ENCODE data around the gene EXOC2. TPM values are rescaled to one million over a fixed set of nuclear protein-coding genes. Genes with fewer than 3 reads are reported as not detected.

Gene EXOC2
- total and polyA plus RNA-seq, 10 donors, result 7.0 to 32.8 (median 25.3) TPM

DNA sequence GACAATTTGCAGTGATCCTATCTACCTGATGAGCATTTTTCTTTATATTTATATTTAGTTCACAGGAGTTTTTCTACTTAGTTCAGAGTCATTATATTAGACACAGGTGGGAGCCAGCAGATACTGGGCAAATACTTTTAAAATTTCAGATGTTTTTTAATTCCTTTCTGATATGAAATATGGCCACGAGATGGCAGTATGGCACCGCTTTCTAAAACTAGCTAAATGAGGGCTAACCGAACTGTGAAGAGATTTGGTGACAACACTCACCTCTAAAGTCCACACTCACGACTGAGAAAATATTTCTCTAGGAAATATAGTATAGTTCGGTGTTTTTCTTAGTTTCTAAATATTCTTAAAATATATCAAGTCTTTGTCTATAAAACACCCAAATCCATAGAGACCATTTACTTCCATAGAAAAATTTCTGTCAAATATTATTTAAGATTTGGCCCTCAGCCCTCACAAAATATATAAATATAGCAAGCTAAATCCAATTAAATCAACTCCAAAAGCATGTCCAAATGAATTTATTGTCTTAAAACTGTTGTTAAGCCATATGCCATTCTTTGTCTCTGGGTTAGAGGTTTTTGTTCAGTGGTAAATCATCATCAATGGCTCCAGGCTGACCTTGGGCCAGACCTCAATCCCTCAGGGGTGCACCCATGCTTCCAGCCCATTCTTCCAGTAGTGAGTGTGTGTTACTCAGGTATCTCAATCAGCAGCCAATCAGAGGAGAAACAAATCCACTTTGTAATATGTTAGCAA, 99.6 kb downstream of the EXOC2 start:
- 4 to 10% (median 6%) methylated on average over 5 of the region's 5 CpGs for WGBS, 5 donors
- no peak for DNase-seq
- intact Hi-C loops (cut with DNase I; ENCODE audit: low total_unique reads), result loop anchor here (5.0 to 10.0 kb wide), 4 partner anchors 129 to 841 kb away; no protein-coding TSS in a partner anchor
- TF ChIP-seq, protein P1, sequence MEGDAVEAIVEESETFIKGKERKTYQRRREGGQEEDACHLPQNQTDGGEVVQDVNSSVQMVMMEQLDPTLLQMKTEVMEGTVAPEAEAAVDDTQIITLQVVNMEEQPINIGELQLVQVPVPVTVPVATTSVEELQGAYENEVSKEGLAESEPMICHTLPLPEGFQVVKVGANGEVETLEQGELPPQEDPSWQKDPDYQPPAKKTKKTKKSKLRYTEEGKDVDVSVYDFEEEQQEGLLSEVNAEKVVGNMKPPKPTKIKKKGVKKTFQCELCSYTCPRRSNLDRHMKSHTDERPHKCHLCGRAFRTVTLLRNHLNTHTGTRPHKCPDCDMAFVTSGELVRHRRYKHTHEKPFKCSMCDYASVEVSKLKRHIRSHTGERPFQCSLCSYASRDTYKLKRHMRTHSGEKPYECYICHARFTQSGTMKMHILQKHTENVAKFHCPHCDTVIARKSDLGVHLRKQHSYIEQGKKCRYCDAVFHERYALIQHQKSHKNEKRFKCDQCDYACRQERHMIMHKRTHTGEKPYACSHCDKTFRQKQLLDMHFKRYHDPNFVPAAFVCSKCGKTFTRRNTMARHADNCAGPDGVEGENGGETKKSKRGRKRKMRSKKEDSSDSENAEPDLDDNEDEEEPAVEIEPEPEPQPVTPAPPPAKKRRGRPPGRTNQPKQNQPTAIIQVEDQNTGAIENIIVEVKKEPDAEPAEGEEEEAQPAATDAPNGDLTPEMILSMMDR (IDR thresholded peaks at IDR 0.05 in 8 of 11, conservative IDR thresholded peaks at IDR 0.05 in 3 of 11), result peak; percentile 38 to 74 (median 63)
- no peak for TF ChIP-seq POLR2A (IDR thresholded peaks at IDR 0.05)
- Histone ChIP-seq H3K4me3 (no peak overlapping the region), H3K27ac (no peak overlapping the region), H3K36me3 (peaks cover 0 to 90% (median 58%) of the 10 kb centered on the region in 6 donors), H3K27me3 (replicated peaks in 1 of 7) (no peaks in the 10 kb centered on the region), H3K9me3 (no peaks in the 10 kb centered on the region), H3K4me1 (peaks cover 0 to 5% (median 0%) of the 10 kb centered on the region in 6 donors)

DNA sequence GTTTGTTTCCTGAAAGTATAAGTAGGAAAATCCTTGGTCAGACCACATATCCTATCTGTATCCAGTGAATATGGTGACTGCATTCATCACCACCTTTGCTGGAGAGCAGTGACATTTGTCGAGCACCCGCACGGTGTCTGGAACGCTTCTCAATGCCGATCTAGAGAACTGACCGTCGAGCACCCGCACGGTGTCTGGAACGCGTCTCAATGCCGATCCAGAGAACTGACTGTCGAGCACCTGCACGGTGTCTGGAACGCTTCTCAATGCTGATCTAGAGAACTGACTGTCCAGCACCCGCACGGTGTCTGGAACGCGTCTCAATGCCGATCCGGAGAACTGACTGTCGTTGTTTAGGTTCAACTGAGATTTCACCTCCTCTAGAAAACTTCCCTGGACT, 103.8 kb downstream of the EXOC2 start:
- H3K27ac ChIP-seq, result no peak overlapping the region
- intact Hi-C loops (cut with DNase I; ENCODE audit: low total_unique reads), result no loop called here
- peaks cover 0 to 5% (median 0%) of the 10 kb centered on the region in 6 donors for H3K4me1 ChIP-seq
- H3K27me3 ChIP-seq (replicated peaks in 1 of 7), result no peaks in the 10 kb centered on the region
- WGBS, 5 donors, result 94 to 98% (median 96%) methylated on average over 22 of the region's 22 CpGs
- TF ChIP-seq POLR2AphosphoS5 (IDR thresholded peaks at IDR 0.05) (no peak), POLR2A (IDR thresholded peaks at IDR 0.05) (no peak)
- TF ChIP-seq, protein P1 (IDR thresholded peaks at IDR 0.05 in 8 of 11, conservative IDR thresholded peaks at IDR 0.05 in 3 of 11), result no peak
- DNase-seq, result no peak
- no peaks in the 10 kb centered on the region for H3K9me3 ChIP-seq
- H3K36me3 ChIP-seq, result peaks cover 0 to 77% (median 43%) of the 10 kb centered on the region in 6 donors
- H3K4me3 ChIP-seq, result no peak overlapping the region

DNA sequence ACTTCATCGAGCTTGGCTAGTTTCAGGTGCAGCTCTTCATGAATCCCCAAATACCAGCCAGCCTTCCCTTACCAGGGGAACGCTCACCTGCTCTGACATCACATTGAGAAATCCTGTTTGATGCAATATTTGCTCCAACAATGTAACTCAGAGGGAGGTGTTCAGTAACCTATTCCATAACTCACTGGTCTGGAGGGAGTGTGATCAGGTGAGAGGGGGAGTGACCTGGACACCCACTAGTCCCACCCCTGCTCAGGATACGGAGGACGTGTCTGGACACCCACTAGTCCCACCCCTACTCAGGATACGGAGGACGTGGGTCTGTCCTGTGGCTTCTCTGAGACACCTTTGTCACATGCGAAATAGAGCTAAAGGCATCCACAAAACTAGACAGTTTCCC, 106.4 kb downstream of the EXOC2 start:
- H3K9me3 ChIP-seq, result no peaks in the 10 kb centered on the region
- WGBS, 5 donors, result 88 to 95% (median 90%) methylated on average over 7 of the region's 7 CpGs
- peaks cover 0 to 67% (median 34%) of the 10 kb centered on the region in 6 donors for H3K36me3 ChIP-seq
- no peak for DNase-seq
- H3K4me3 ChIP-seq, result no peak overlapping the region
- intact Hi-C loops (cut with DNase I; ENCODE audit: low total_unique reads), result no loop called here
- H3K4me1 ChIP-seq, result peaks cover 0 to 6% (median 0%) of the 10 kb centered on the region in 6 donors
- no peaks in the 10 kb centered on the region for H3K27me3 ChIP-seq (replicated peaks in 1 of 7)
- no peak overlapping the region for H3K27ac ChIP-seq
- no peak for TF ChIP-seq POLR2A (IDR thresholded peaks at IDR 0.05)
- no peak for TF ChIP-seq POLR2AphosphoS5 (IDR thresholded peaks at IDR 0.05)
- TF ChIP-seq, protein P1 (IDR thresholded peaks at IDR 0.05 in 8 of 11, conservative IDR thresholded peaks at IDR 0.05 in 3 of 11), result no peak

DNA sequence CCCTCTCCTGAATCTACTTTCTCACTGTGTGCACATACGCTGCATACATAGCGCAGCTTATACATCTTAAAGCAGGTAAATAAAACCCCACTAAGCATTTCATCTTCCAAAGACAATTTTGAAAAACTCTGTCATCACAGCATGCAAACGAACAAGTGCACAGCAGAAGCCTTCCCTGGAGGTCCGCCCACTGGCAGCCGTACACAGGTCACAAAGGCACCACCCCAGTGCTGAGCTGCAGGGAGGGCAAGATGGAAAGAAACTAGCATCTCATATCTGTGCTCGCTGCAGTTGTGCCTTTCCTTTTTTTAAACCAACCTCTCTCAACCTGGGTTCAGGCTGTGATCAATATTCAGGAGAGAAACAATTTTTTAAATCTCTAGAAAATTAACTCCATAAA, 109.3 kb downstream of the EXOC2 start:
- intact Hi-C loops (cut with DNase I; ENCODE audit: low total_unique reads), result no loop called here
- H3K9me3 ChIP-seq, result no peaks in the 10 kb centered on the region
- peaks cover 0 to 39% (median 7%) of the 10 kb centered on the region in 6 donors for H3K36me3 ChIP-seq
- H3K27me3 ChIP-seq (replicated peaks in 1 of 7), result no peaks in the 10 kb centered on the region
- 82 to 89% (median 87%) methylated on average over 6 of the region's 6 CpGs for WGBS, 5 donors
- TF ChIP-seq, protein P1 (IDR thresholded peaks at IDR 0.05 in 8 of 11, conservative IDR thresholded peaks at IDR 0.05 in 3 of 11), result no peak
- TF ChIP-seq POLR2A (IDR thresholded peaks at IDR 0.05) (no peak), POLR2AphosphoS5 (IDR thresholded peaks at IDR 0.05) (no peak)
- peaks cover 0 to 6% (median 0%) of the 10 kb centered on the region in 6 donors for H3K4me1 ChIP-seq
- no peak for DNase-seq
- H3K27ac ChIP-seq, result no peak overlapping the region
- no peak overlapping the region for H3K4me3 ChIP-seq

Data from spleen (tissue), 11 donors.